T-helper 1 cell (primary cell): Measurements from ENCODE around the gene ACVR1B.

ENCODE experiments used
- DNase-seq, 5 donors: peaks; one replicate each; pipeline ENCODE4 v3.0.0-alpha.2; 2012 to 2020

ACVR1B gene

GRCh38 chr12:51944608-51945233 lies 6.8 kb upstream of the ACVR1B start:
- no peak for DNase-seq

GRCh38 chr12:51947246-51947996 lies 4.1 kb upstream of the ACVR1B start:
- DNase-seq: no peak

- no peak for DNase-seq
These were observed 3.4 kb upstream of the ACVR1B start for GRCh38 chr12:51948066-51948465.

- no peak for DNase-seq
These were observed 2.0 kb upstream of the ACVR1B start for GRCh38 chr12:51949342-51950030.

- no peak for DNase-seq
These were observed 759 bp upstream of the ACVR1B start for GRCh38 chr12:51950682-51951198.

- DNase-seq: no peak
These were observed 584 bp downstream of the ACVR1B start for GRCh38 chr12:51951843-51952722.

GRCh38 chr12:51953089-51953488 lies 1.6 kb downstream of the ACVR1B start:
- DNase-seq: no peak

- no peak for DNase-seq
These were observed 2.4 kb downstream of the ACVR1B start for GRCh38 chr12:51953864-51954263.

- no peak for DNase-seq
These were observed 3.3 kb downstream of the ACVR1B start for GRCh38 chr12:51954561-51955361.

- no peak for DNase-seq
These were observed 4.2 kb downstream of the ACVR1B start for GRCh38 chr12:51955702-51956101.

GRCh38 chr12:51958542-51958941 lies 7.0 kb downstream of the ACVR1B start:
- no peak for DNase-seq

GRCh38 chr12:51959211-51959610 lies 7.7 kb downstream of the ACVR1B start:
- no peak for DNase-seq

- no peak for DNase-seq
These were observed 8.4 kb downstream of the ACVR1B start for GRCh38 chr12:51959921-51960320.

GRCh38 chr12:51960488-51960887 lies 9.0 kb downstream of the ACVR1B start:
- no peak for DNase-seq

GRCh38 chr12:51960890-51961289 lies 9.4 kb downstream of the ACVR1B start:
- DNase-seq: no peak

- DNase-seq: no peak
These were observed 10.3 kb downstream of the ACVR1B start for GRCh38 chr12:51961834-51962233.

- no peak for DNase-seq
These were observed 11.2 kb downstream of the ACVR1B start for GRCh38 chr12:51962737-51963136.

- no peak for DNase-seq
These were observed 12.0 kb downstream of the ACVR1B start for GRCh38 chr12:51963477-51963876.

- no peak for DNase-seq
These were observed 18.1 kb downstream of the ACVR1B start for GRCh38 chr12:51969643-51970042.

- DNase-seq: peak in 3 of 5 donors; percentile 20 to 91 (median 27)
These were observed 19.6 kb downstream of the ACVR1B start for GRCh38 chr12:51970904-51971646.
